GM19025 (cell line): ENCODE data around the gene ST6GAL1.
"Not testable (repeated sequence)": the region's sequence is repeated elsewhere in the genome, so short reads cannot be mapped to it uniquely, and the experiment has no call there.

Source experiments
- ATAC-seq: cut with Tn5 transposase; IDR thresholded peaks from one replicate; pipeline ENCODE4 v1.9.1; 2021; ENCODE audit warnings: mild to moderate bottlenecking, low read depth, moderate library complexity; ENCODE audit not compliant: unreplicated experiment

Gene ST6GAL1

DNA sequence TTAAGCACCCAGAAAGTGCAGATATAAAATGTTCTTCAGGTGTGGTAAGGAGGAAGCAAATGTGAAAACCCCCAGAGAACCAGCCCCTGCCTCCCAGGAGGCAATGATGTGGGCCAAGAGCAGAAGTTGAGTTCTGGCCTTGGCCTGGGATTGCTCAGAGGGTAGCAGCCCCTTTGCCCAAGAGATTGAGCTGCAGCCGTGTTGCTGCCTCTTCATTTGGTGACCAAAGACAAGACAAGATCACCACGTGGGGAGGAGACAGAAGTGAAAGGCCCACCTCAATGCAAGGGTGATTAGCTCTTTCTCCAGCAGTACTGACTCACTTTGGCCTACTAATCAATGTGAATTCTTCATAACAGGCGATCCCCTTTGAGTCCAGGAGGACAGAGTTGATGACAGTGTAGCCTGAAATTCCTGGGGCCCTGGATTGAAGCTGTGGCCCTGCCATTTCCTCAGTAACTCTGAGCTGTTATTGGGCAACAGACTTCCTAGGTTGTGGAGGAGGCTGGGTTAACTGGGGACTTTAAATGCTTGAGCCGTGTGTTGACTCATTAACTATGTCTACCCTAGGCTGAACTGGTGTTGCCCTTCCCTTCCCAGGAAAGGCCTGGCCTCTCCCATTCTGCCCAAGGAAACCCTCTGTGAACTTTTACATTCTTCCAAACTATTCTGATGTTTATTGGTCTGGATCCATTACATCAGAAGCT is 86.5 kb downstream of the ST6GAL1 start:
- ATAC-seq = no peak

GRCh38 chr3:187017511-187018230 is 87.3 kb downstream of the ST6GAL1 start:
- no peak for ATAC-seq

- no peak for ATAC-seq
Observed at GRCh38 chr3:187019542-187020072, 89.3 kb downstream of the ST6GAL1 start.

DNA sequence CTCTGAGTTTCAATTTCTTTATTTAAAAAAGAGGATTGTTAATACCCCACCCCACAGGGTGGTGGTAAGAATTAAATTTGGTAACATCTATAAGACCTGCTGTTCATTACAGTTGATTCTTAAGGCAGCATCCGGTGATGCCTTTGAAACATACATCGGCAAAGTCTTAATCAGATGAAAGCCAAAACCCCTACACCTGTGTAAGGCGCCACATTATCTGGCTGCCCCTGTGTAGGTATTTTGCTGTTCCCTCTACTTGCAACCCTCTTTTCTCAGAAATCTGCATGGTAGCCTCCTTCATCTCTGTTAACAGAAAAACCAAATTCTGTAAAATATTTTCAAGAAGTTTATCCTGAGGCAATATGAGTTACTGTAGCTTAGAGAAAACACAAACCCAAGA is 90.0 kb downstream of the ST6GAL1 start:
- no peak for ATAC-seq

GRCh38 chr3:187021748-187022402 is 91.5 kb downstream of the ST6GAL1 start:
- ATAC-seq = no peak

- ATAC-seq = no peak
Observed at GRCh38 chr3:187022403-187023029, 92.2 kb downstream of the ST6GAL1 start.

DNA sequence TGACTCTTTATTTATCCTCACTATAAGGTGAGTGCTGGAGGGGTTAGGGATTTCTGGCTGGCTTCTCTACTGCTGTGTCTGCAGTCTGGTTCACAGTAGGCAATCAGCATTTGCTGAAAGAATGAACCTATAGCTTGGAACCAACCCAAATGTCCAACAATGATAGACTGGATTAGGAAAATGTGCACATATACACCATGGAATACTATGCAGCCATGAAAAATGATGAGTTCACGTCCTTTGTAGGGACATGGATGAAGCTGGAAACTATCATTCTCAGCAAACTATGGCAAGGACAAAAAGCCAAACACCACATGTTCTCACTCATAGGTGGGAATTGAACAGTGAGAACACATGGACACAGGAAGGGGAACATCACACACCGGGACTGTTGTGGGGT is 93.0 kb downstream of the ST6GAL1 start:
- ATAC-seq = not testable (repeated sequence)

- no peak for ATAC-seq
Observed at GRCh38 chr3:187024536-187025226, 94.4 kb downstream of the ST6GAL1 start.

- ATAC-seq = peak; percentile 18
Observed at GRCh38 chr3:187025254-187025655, 94.9 kb downstream of the ST6GAL1 start.

DNA sequence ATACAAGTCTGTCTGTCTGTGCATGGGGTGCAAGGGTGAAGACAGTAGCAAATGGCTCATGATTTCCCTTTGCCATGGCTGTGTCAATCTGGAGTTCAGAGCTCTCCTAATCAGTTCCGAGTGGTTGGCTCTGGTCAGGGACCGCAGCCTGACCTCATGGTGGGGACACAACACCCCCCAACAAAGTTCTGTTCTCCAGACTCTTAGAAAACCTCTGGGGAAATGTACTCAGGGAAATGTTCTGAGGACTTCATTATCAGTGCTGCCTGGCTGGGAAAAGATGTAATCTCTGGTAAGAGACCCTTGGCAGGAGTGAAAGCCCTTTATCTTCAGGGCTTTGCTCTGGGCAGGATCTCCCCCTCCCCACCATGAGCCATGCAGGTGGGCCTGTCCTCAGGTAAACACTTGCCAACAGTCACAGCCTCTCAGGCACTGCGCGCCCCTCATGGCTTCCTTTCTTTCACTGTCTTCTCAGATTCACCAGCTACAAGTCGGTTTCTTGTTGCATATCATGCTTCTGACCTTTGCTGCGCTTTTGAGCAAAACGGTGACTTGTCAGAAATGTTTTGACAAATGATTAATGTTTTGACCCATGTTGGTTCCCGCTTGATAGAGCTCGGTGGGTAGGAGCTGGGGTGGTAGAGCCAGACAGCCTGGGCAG is 95.5 kb downstream of the ST6GAL1 start:
- peak; percentile 39 for ATAC-seq

DNA sequence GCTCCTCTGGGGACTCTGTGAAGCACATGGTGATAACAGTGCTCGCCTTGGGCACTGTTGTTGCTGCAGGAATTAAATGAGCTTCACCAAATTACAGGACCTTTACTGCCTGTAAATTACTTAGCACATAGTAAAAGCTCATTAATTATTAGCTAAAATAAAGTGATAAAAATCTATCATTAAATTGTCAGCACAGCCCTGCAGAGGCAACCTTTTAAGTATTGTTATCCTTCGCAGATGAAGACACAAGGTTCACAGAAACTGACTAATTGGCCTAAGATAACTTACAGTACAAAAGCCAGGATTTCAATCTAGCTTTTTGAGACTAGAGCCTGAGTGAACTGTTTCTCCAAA is 96.0 kb downstream of the ST6GAL1 start:
- no peak for ATAC-seq

- ATAC-seq = no peak
Observed at GRCh38 chr3:187027531-187028278, 97.4 kb downstream of the ST6GAL1 start.

- no peak for ATAC-seq
Observed at GRCh38 chr3:187031934-187032333, 101.6 kb downstream of the ST6GAL1 start.

DNA sequence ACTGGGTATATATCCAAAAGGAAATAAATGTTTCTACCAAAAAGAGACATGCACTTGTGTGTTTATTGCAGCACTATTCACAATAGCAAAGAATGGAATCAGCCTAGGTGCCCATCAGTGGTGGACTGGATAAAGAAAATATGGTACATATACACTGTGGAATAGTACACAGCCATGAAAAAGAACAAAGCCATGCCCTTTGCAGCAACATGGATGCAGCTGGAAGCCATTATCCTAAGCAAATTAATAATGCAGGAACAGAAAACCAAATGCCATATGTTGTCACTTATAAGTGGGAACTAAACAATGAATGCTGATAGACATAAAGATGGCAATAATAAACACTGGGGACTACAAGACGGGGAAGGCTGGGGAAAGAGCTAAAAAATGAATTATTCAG is 106.1 kb downstream of the ST6GAL1 start:
- ATAC-seq = no peak

- no peak for ATAC-seq
Observed at GRCh38 chr3:187039100-187039722, 108.9 kb downstream of the ST6GAL1 start.

DNA sequence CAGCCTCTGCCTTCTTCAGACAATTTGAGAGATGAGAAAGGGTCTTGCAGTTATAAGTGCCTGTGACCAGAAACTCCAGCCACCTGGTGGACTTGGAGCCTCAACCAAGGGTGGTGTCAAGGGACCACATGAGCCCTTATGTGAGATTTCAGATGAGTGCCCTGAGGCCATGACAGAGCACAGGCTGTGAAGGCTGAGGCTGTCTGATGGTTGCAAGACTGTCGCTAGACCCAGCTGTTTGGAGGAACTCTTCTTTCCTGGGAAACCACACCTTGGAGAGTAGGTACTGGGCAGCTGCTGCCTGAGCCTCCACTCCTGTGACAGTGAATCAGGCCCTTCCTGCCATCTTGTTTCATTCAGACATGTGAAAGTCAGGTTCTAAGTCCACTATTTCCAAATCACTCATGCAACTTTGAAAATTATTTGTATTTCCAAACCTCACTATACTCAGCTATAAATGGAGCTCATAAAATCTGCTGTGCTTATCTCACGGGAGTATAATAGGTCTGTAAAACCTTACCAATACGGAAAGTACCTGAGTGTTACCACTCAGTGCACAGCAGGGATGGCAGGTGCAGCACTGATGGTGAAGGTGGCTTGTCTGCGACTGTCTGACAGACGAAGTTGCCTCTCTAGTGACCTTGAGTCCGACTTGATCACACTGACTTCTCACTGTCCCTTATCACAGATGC is 109.5 kb downstream of the ST6GAL1 start:
- ATAC-seq = no peak

DNA sequence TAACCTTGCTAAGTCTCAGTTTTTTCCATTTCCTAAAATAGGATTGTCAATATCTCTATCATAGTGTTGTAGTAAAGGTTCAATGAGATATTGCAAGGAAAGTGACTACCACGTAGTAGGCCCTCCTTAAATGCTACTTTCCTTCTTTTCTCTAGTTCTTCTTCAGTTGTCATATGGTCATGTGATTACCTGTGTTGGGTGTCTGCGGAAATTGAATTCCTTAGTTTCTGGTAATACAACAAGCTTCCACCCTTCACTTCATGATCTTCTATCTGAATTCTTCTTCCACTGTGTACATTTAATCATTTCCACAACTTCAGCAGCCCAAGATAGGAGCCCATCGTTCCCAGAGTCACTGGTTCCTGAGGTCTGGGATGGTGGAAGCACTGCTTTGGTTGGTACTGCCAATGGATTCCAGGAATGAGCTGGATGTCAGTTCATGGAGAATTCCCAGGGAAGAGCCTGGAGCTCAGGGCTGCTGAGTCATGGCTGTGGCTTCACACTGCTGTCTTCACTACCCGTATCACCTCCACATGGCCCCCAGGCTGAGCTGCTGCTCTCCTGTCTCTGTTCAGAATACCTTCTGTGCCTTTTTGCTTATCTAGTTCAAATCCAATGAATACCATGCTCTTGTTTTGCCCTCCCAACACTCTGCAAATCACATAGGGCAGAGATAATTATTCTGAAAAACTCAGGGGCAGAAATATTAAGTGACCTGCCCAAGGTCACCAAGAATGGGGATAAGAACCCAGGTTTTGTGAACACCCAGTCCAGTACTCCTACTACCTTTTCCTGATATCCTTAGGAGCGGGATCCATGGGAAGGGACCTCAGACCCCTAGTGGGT is 110.4 kb downstream of the ST6GAL1 start:
- ATAC-seq = no peak
